Thoracic aorta (tissue), 2 donors: Measurements from ENCODE around the gene NCAPD3. TPM values are rescaled to one million over a fixed set of nuclear protein-coding genes. Genes with fewer than 3 reads are reported as not detected.

Source experiments
- ATAC-seq: fragments of 150-250 bp; one replicate; pipeline ENCODE4 v1.8.0; 2017; ENCODE audit warnings: low read depth; ENCODE audit not compliant: insufficient number of reproducible peaks, low FRiP score
- DNase-seq: peaks from one replicate; pipeline ENCODE4 v3.0.0-alpha.2; 2020; ENCODE audit warnings: low spot score
- H3K27ac ChIP-seq, 2 donors: fragments of 200-600 bp; sonication (generic); 1 replicate in 1 of 2; 2 replicates in 1 of 2; pipeline ENCODE4 v1.5.1; 2016; ENCODE audit warnings: mild to moderate bottlenecking in 2 of 2, moderate library complexity in 2 of 2
- H3K27me3 ChIP-seq: fragments of 200-600 bp; sonication (generic); replicated peaks from 2 replicates; pipeline ENCODE4 v1.6.0; 2016; ENCODE audit warnings: mild to moderate bottlenecking; ENCODE audit not compliant: insufficient read depth
- H3K36me3 ChIP-seq: fragments of 200-600 bp; sonication (generic); one replicate; pipeline ENCODE4 v1.5.1; 2016
- H3K4me1 ChIP-seq, 2 donors: fragments of 200-600 bp; sonication (generic); 1 replicate in 1 of 2; 2 replicates in 1 of 2; pipeline versions ENCODE4 v1.5.1 to v1.6.0; 2016; ENCODE audit warnings: low read depth in 2 of 2, mild to moderate bottlenecking in 1 of 2; ENCODE audit not compliant: control insufficient read depth in 1 of 2
- H3K4me3 ChIP-seq: fragments of 200-600 bp; sonication (generic); 2 replicates; pipeline ENCODE4 v1.5.1; 2016; ENCODE audit warnings: mild to moderate bottlenecking
- H3K9me3 ChIP-seq: fragments of 200-600 bp; sonication (generic); 2 replicates; pipeline ENCODE4 v1.5.1; 2016
- total RNA-seq, 2 donors: library from RNA; depleted of rRNA; stranded (reverse); fragments of >200 nt; gene quantifications; one replicate each; pipeline versions ENCODE4 v1.1.0 to v1.2.3, GENCODE V29; 2016
- TF ChIP-seq, protein P1 (sequence below): fragments of 200-600 bp; sonication (generic); IDR thresholded peaks from one replicate; pipeline ENCODE4 v1.5.1; 2019; ENCODE audit warnings: antibody characterized with exemption

Gene NCAPD3
- total RNA-seq, 2 donors from 2014 or later, result 7.4 to 9.2 TPM

DNA sequence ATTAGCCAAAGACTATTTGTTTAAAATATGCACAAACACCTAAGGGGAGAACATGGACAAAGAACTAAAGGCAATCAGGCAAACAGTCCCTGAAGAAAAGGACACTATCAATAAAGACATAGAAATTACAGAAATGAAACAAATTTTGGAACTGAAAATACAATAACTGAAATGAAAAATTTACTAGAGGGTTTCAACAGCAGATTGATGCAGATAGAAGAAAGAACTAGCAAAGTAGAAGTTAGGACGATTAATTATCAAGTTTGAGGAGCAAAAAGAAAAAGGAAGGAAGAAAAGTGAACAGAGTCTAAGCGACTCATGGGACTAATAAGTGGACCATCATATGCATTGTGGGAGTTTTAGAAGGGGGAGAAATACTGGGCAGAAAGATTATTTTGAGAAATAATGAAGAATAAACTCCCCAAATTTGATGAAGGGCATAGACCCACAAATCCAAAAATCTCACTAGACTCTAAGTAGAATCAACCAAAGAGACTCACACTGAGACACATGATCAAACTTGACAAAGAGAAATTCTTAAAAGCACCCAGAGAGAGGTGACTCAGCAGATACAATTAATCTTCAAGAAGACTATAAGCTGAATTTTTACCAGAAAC is 92.0 kb downstream of the NCAPD3 start:
- Histone ChIP-seq H3K4me1 (peaks cover 0 to 17% of the 10 kb centered on the region in 2 donors), H3K36me3 (no peaks in the 10 kb centered on the region), H3K27ac (no peak overlapping the region), H3K9me3 (peaks cover 9% of the 10 kb centered on the region), H3K27me3 (no peaks in the 10 kb centered on the region), H3K4me3 (no peak overlapping the region)
- ATAC-seq (no peak), DNase-seq (no peak)
- TF ChIP-seq, protein P1, sequence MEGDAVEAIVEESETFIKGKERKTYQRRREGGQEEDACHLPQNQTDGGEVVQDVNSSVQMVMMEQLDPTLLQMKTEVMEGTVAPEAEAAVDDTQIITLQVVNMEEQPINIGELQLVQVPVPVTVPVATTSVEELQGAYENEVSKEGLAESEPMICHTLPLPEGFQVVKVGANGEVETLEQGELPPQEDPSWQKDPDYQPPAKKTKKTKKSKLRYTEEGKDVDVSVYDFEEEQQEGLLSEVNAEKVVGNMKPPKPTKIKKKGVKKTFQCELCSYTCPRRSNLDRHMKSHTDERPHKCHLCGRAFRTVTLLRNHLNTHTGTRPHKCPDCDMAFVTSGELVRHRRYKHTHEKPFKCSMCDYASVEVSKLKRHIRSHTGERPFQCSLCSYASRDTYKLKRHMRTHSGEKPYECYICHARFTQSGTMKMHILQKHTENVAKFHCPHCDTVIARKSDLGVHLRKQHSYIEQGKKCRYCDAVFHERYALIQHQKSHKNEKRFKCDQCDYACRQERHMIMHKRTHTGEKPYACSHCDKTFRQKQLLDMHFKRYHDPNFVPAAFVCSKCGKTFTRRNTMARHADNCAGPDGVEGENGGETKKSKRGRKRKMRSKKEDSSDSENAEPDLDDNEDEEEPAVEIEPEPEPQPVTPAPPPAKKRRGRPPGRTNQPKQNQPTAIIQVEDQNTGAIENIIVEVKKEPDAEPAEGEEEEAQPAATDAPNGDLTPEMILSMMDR, result no peak

DNA sequence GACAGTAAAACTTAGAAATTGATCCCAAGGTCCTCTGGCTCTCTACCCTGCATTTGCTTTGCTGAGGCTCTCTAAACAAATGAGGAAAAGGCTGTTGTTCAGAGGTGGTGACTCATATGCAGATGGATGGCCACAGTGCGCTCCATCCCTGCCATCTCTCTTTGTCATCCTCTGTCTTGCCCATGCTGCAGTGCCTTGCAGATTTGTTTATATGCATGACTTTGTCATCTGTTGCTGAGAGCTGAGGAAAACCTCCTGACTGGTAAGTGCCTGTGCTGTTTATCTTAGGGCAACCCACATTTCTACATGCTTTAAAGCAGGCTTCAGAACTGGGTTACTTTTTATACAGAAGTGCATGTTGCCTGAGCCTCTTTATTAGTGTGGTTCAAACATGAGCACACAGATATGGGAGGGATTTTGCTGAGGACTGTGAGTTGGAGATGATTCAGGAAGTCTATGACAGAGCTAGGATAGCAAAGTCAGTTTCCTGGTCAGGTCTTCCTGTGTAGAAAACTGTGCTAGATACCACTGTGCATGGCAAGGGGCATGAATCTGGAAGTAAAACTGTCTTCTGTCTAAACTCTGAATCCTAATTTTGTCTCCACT is 97.4 kb downstream of the NCAPD3 start:
- no peaks in the 10 kb centered on the region for H3K36me3 ChIP-seq
- H3K27me3 ChIP-seq, result no peaks in the 10 kb centered on the region
- H3K9me3 ChIP-seq, result peaks cover under 1% of the 10 kb centered on the region
- ATAC-seq (no peak), DNase-seq (no peak)
- peak overlapping the region; percentile 68 to 72 for H3K27ac ChIP-seq
- peaks cover 30 to 49% of the 10 kb centered on the region in 2 donors for H3K4me1 ChIP-seq
- TF ChIP-seq, protein P1, result no peak
- no peak overlapping the region for H3K4me3 ChIP-seq

DNA sequence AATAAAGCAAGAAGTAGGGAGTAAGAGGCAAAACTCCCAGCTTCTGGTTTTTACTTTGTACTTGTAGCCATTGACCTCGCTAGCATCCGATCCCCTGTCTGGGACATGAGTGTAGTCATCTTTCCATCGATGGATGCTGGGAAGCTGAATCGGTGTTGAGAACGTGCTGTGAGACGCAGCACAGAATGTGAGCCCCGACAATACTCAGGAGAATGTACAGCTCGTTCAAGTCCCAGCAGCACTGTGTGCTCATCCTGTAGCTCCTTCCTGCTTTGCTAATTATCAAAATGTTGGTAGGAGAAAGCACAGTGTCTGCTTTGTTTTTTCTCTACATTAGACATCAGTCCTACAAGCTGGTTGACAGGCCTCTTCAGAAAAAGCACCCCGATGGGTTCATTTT is 98.3 kb downstream of the NCAPD3 start:
- Histone ChIP-seq H3K4me3 (peak overlapping the region; percentile 75), H3K9me3 (no peaks in the 10 kb centered on the region), H3K36me3 (no peaks in the 10 kb centered on the region), H3K4me1 (peaks cover 30 to 57% of the 10 kb centered on the region in 2 donors), H3K27me3 (no peaks in the 10 kb centered on the region), H3K27ac (peak overlapping the region; percentile 68 to 72)
- TF ChIP-seq, protein P1, result no peak
- ATAC-seq (no peak), DNase-seq (no peak)

GRCh38 chr11:134124660-134125451 is 98.9 kb downstream of the NCAPD3 start:
- peak overlapping the region; percentile 75 for H3K4me3 ChIP-seq
- H3K9me3 ChIP-seq, result no peaks in the 10 kb centered on the region
- H3K27ac ChIP-seq, result peak overlapping the region; percentile 68 to 72
- H3K27me3 ChIP-seq, result no peaks in the 10 kb centered on the region
- TF ChIP-seq, protein P1, result no peak
- DNase-seq (no peak), ATAC-seq (no peak)
- H3K36me3 ChIP-seq, result no peaks in the 10 kb centered on the region
- H3K4me1 ChIP-seq, result peaks cover 30 to 57% of the 10 kb centered on the region in 2 donors

DNA sequence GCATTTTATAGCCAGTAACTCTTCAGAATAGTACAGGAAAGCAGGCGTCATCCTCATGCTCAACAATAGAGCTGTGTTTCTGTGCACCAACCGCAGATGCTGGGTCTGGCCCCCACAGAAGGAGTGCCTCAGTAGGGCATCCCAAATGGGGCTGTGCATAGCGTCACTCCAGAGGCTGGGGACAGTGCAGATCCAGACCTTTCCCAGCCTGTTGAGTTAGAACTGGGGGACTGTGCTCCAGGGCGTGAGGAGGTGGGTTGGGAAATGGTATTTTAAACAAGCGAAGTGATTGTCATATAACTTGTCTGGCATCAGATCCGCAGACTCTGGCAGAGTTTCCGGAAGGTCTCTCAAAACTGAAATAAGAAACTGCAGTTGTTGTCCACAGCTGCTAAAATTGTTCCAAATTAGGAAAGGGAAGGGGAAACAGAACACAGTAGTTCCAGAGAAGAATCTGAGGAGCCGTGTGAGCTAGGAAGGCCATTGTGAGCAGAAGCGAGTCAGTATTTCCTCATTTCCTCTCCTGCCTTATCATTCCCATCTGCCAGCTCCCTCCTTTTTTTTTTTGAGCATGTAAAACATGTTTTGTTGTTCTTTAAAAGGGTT is 102.7 kb downstream of the NCAPD3 start:
- ATAC-seq, result no peak

More for the DNA sequence above, 102.7 kb downstream of the NCAPD3 start:
- no peaks in the 10 kb centered on the region for H3K9me3 ChIP-seq
- TF ChIP-seq, protein P1, result no peak
- no peaks in the 10 kb centered on the region for H3K36me3 ChIP-seq
- H3K27ac ChIP-seq, result peak overlapping the region; percentile 93 to 96
- H3K27me3 ChIP-seq, result no peaks in the 10 kb centered on the region
- peak overlapping the region; percentile 69 for H3K4me3 ChIP-seq
- no peak for DNase-seq
- H3K4me1 ChIP-seq, result peaks cover 27 to 83% of the 10 kb centered on the region in 2 donors
